ENCODE results near the gene VWF. TPM values are rescaled to one million over a fixed set of nuclear protein-coding genes. Genes with fewer than 3 reads are reported as not detected.

The VWF gene
- total and polyA plus RNA-seq, 2 of the 13 experiments (the other 11 are each of a cell fraction or from before 2014, with no cell fraction given): 0.20 to 0.25 TPM

- TF ChIP-seq ARID5B (CRISPR knock-in tag; IDR thresholded peaks at IDR 0.05) (0 out of 2 replicates have a peak, but pooled peaks have one; percentile 8), RARA (CRISPR knock-in tag; IDR thresholded peaks at IDR 0.05) (no peak), ZNF703 (CRISPR knock-in tag; IDR thresholded peaks at IDR 0.05; ENCODE audit: borderline replicate concordance) (no peak), ZC3H13 (CRISPR knock-in tag; IDR thresholded peaks at IDR 0.05) (no peak), USF2 (IDR thresholded peaks at IDR 0.05; ENCODE audit: low read depth, low read length) (peak; percentile 25; the same call in 1 of the 2 replicates), USF2 (CRISPR knock-in tag; IDR thresholded peaks at IDR 0.05; ENCODE audit: borderline replicate concordance) (no peak; the same call in 1 of the 2 replicates), PAF1 (CRISPR knock-in tag; IDR thresholded peaks at IDR 0.05) (no peak), CTCF (CRISPR knock-in tag; IDR thresholded peaks at IDR 0.05) (no peak), TCF7L2 (IDR thresholded peaks at IDR 0.05; ENCODE audit: low read depth, low read length) (no peak), CENPX (CRISPR knock-in tag; IDR thresholded peaks at IDR 0.05) (no peak), ZNF670 (CRISPR knock-in tag; IDR thresholded peaks at IDR 0.05; ENCODE audit: borderline replicate concordance) (no peak), CCDC6 (CRISPR knock-in tag; IDR thresholded peaks at IDR 0.05) (no peak), ZSCAN21 (CRISPR knock-in tag; IDR thresholded peaks at IDR 0.05; ENCODE audit: borderline replicate concordance) (peak; percentile 76), SAP130 (CRISPR knock-in tag; IDR thresholded peaks at IDR 0.05; ENCODE audit: low read depth) (0 out of 2 replicates have a peak, but pooled peaks have one; percentile 13), ZNF788 (CRISPR knock-in tag; IDR thresholded peaks at IDR 0.05; ENCODE audit: borderline replicate concordance) (no peak), ZBTB14 (CRISPR knock-in tag; IDR thresholded peaks at IDR 0.05) (no peak), MIER3 (CRISPR knock-in tag; IDR thresholded peaks at IDR 0.05; ENCODE audit: borderline replicate concordance) (no peak), BHLHE40 (IDR thresholded peaks at IDR 0.05; ENCODE audit: low read length) (peak; percentile 89), CENPBD1 (CRISPR knock-in tag; IDR thresholded peaks at IDR 0.05; ENCODE audit: borderline replicate concordance, low read depth) (no peak), PREB (CRISPR knock-in tag; IDR thresholded peaks at IDR 0.05) (no peak), ZNF768 (CRISPR knock-in tag; IDR thresholded peaks at IDR 0.05) (no peak)
Observed at GRCh38 chr12:6090803-6091202, 33.7 kb downstream of the VWF start (continued).

Measured in HepG2 (cell line).